ENCODE data around the gene ANGPTL5. TPM values are rescaled to one million over a fixed set of nuclear protein-coding genes. Genes with fewer than 3 reads are reported as not detected.

ANGPTL5 gene
- total RNA-seq, 1 donor from 2014 or later, result not detected

DNA sequence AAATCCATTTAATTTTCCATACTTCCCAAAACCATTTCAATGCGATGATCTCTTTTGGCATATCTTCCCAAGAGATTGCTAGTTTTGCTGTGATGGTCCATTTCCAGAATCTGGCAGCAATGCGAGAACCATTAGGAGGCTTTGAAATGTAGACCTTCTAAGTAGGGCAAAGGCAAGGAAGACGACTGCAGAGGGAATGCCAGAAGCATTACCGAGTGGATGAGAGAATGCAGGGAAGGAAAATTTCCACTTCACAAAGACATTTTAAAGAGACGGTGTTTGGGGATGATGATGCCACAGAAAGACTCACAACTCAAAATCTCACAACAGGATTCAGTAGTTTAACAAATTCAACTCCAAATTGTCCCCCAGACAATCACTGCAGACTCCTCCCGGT, 2.0 kb downstream of the ANGPTL5 start:
- H3K27me3 Mint-ChIP-seq (ENCODE audit: low read depth), result no peaks in the 10 kb centered on the region
- TF ChIP-seq CTCF (IDR thresholded peaks at IDR 0.05), result no peak
- no peaks in the 10 kb centered on the region for H3K36me3 Mint-ChIP-seq (ENCODE audit: low read depth)
- H3K4me1 Mint-ChIP-seq (ENCODE audit: low read depth), result peaks cover 55% of the 10 kb centered on the region
- DNase-seq (ENCODE audit: low spot score), result no peak
- H3K9me3 Mint-ChIP-seq (ENCODE audit: low read depth), result no peaks in the 10 kb centered on the region
- H3K27ac Mint-ChIP-seq (ENCODE audit: unreplicated experiment), result peak overlapping the region; percentile 98
- H3K4me3 Mint-ChIP-seq (ENCODE audit: unreplicated experiment), result peak overlapping the region; percentile 92

- DNase-seq (ENCODE audit: low spot score), result no peak
- Mint-ChIP-seq H3K36me3 (ENCODE audit: low read depth) (no peaks in the 10 kb centered on the region), H3K27me3 (ENCODE audit: low read depth) (no peaks in the 10 kb centered on the region), H3K4me3 (ENCODE audit: unreplicated experiment) (peak overlapping the region; percentile 92), H3K4me1 (ENCODE audit: low read depth) (peaks cover 61% of the 10 kb centered on the region), H3K9me3 (ENCODE audit: low read depth) (no peaks in the 10 kb centered on the region), H3K27ac (ENCODE audit: unreplicated experiment) (peak overlapping the region; percentile 98)
- no peak for TF ChIP-seq CTCF (IDR thresholded peaks at IDR 0.05)
Observed at GRCh38 chr11:101913656-101914055, 2.7 kb downstream of the ANGPTL5 start.

- TF ChIP-seq CTCF (IDR thresholded peaks at IDR 0.05), result no peak
- no peaks in the 10 kb centered on the region for H3K9me3 Mint-ChIP-seq (ENCODE audit: low read depth)
- no peak for DNase-seq (ENCODE audit: low spot score)
- no peaks in the 10 kb centered on the region for H3K27me3 Mint-ChIP-seq (ENCODE audit: low read depth)
- H3K4me1 Mint-ChIP-seq (ENCODE audit: low read depth), result peaks cover 64% of the 10 kb centered on the region
- H3K4me3 Mint-ChIP-seq (ENCODE audit: unreplicated experiment), result no peak overlapping the region
- no peak overlapping the region for H3K27ac Mint-ChIP-seq (ENCODE audit: unreplicated experiment)
- H3K36me3 Mint-ChIP-seq (ENCODE audit: low read depth), result no peaks in the 10 kb centered on the region
Observed at GRCh38 chr11:101912823-101913284, 3.5 kb downstream of the ANGPTL5 start.

GRCh38 chr11:101909087-101909486, 7.2 kb downstream of the ANGPTL5 start:
- TF ChIP-seq CTCF (IDR thresholded peaks at IDR 0.05), result no peak
- Mint-ChIP-seq H3K4me3 (ENCODE audit: unreplicated experiment) (no peak overlapping the region), H3K36me3 (ENCODE audit: low read depth) (no peaks in the 10 kb centered on the region), H3K4me1 (ENCODE audit: low read depth) (peaks cover 46% of the 10 kb centered on the region), H3K27ac (ENCODE audit: unreplicated experiment) (no peak overlapping the region), H3K27me3 (ENCODE audit: low read depth) (no peaks in the 10 kb centered on the region), H3K9me3 (ENCODE audit: low read depth) (no peaks in the 10 kb centered on the region)
- no peak for DNase-seq (ENCODE audit: low spot score)

DNA sequence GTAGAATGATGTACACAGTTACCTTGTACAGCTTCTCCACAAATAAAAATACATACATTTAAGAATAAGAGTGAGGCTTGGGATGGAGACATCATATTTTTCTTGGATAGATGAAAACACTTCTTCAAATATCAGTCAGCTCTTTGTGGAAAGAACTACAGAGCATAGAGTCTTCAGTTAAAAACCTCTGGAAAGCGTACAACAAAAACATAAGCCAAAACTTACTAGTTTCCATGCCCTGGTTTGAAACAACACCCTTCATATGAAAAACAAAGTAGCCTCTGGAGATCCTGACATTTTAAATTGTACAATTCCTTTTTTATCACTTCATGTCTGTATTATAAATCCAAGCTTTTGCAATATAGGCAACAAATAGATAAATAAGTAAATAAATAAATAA, 8.5 kb downstream of the ANGPTL5 start:
- no peaks in the 10 kb centered on the region for H3K9me3 Mint-ChIP-seq (ENCODE audit: low read depth)
- H3K36me3 Mint-ChIP-seq (ENCODE audit: low read depth), result no peaks in the 10 kb centered on the region
- H3K27ac Mint-ChIP-seq (ENCODE audit: unreplicated experiment), result no peak overlapping the region
- DNase-seq (ENCODE audit: low spot score), result no peak
- no peak overlapping the region for H3K4me3 Mint-ChIP-seq (ENCODE audit: unreplicated experiment)
- no peaks in the 10 kb centered on the region for H3K27me3 Mint-ChIP-seq (ENCODE audit: low read depth)
- H3K4me1 Mint-ChIP-seq (ENCODE audit: low read depth), result peaks cover 33% of the 10 kb centered on the region
- TF ChIP-seq CTCF (IDR thresholded peaks at IDR 0.05), result no peak
